Measurements from ENCODE around the gene PTX4. TPM values are rescaled to one million over a fixed set of nuclear protein-coding genes. Genes with fewer than 3 reads are reported as not detected.

The PTX4 gene
- total RNA-seq, 6 experiments from 2014 or later: 0.14 to 0.24 (median 0.18) TPM; not detected in 2

GRCh38 chr16:1447965-1448364 lies 40.8 kb downstream of the PTX4 start:
- H3K27me3 Mint-ChIP-seq (ENCODE audit: insufficient read depth): peaks cover 1% of the 10 kb centered on the region; the same call in 1 of the 2 replicates
- no peak for TF ChIP-seq CTCF (IDR thresholded peaks at IDR 0.05)
- no peak overlapping the region for H3K4me3 Mint-ChIP-seq
- peaks cover 5% of the 10 kb centered on the region; the same call in 1 of the 2 replicates for H3K36me3 Mint-ChIP-seq (ENCODE audit: low read depth)
- H3K9me3 Mint-ChIP-seq: no peaks in the 10 kb centered on the region
- DNase-seq: no peak
- H3K27ac Mint-ChIP-seq: no peak overlapping the region
- H3K4me1 Mint-ChIP-seq (ENCODE audit: low read depth): no peaks in the 10 kb centered on the region

- Mint-ChIP-seq H3K9me3 (no peaks in the 10 kb centered on the region), H3K4me1 (ENCODE audit: low read depth) (no peaks in the 10 kb centered on the region), H3K27me3 (ENCODE audit: insufficient read depth) (peaks cover 1% of the 10 kb centered on the region; the same call in 1 of the 2 replicates), H3K27ac (no peak overlapping the region), H3K36me3 (ENCODE audit: low read depth) (peaks cover 2% of the 10 kb centered on the region; the same call in 1 of the 2 replicates), H3K4me3 (no peak overlapping the region)
- no peak for DNase-seq
- no peak for TF ChIP-seq CTCF (IDR thresholded peaks at IDR 0.05)
Measured at GRCh38 chr16:1446296-1447080, 42.3 kb downstream of the PTX4 start.

GRCh38 chr16:1445518-1446203 lies 43.1 kb downstream of the PTX4 start:
- no peak for TF ChIP-seq CTCF (IDR thresholded peaks at IDR 0.05)
- DNase-seq: no peak
- Mint-ChIP-seq H3K27me3 (ENCODE audit: insufficient read depth) (peaks cover 1% of the 10 kb centered on the region; the same call in 1 of the 2 replicates), H3K9me3 (no peaks in the 10 kb centered on the region), H3K27ac (no peak overlapping the region), H3K36me3 (ENCODE audit: low read depth) (no peaks in the 10 kb centered on the region), H3K4me1 (ENCODE audit: low read depth) (no peaks in the 10 kb centered on the region), H3K4me3 (no peak overlapping the region)

- DNase-seq: no peak
- Mint-ChIP-seq H3K4me3 (no peak overlapping the region), H3K36me3 (ENCODE audit: low read depth) (no peaks in the 10 kb centered on the region), H3K9me3 (no peaks in the 10 kb centered on the region), H3K27ac (no peak overlapping the region), H3K27me3 (ENCODE audit: insufficient read depth) (no peaks in the 10 kb centered on the region), H3K4me1 (ENCODE audit: low read depth) (no peaks in the 10 kb centered on the region)
- no peak for TF ChIP-seq CTCF (IDR thresholded peaks at IDR 0.05)
Measured at GRCh38 chr16:1444730-1445517, 43.8 kb downstream of the PTX4 start.

- H3K27ac Mint-ChIP-seq: no peak within 1 kb of the TSS
- H3K9me3 Mint-ChIP-seq: no peaks in the 10 kb centered on the region
- no peak within 1 kb of the TSS for H3K4me3 Mint-ChIP-seq
- no peak for DNase-seq
- no peaks in the 10 kb centered on the region for H3K36me3 Mint-ChIP-seq (ENCODE audit: low read depth)
- no peaks in the 10 kb centered on the region for H3K4me1 Mint-ChIP-seq (ENCODE audit: low read depth)
- no peak for TF ChIP-seq CTCF (IDR thresholded peaks at IDR 0.05)
- H3K27me3 Mint-ChIP-seq (ENCODE audit: insufficient read depth): no peaks in the 10 kb centered on the region
Measured at GRCh38 chr16:1443980-1444729, 44.6 kb downstream of the PTX4 start, which contains the start of gene CCDC154. Gene CCDC154, minus strand, starts transcription at chr16:1444556. Its CDS starts 234 bp downstream, at chr16:1444322.

Data from HFFc6 (cell line).